H1 (cell line): Measurements from ENCODE around the gene UBD. TPM values are rescaled to one million over a fixed set of nuclear protein-coding genes. Genes with fewer than 3 reads are reported as not detected.

Experiments
- CTCF ChIA-PET: fragments of 300-600 bp; sonication (Branson Sonifier 250); formaldehyde crosslinking; loops from one replicate; lab custom pipeline; 2021; ENCODE audit not compliant: partially characterized antibody; lab: Charles Lee
- POLR2A ChIA-PET: fragments of 300-600 bp; sonication (Branson Sonifier 250); formaldehyde crosslinking; loops from one replicate; lab custom pipeline; 2021; ENCODE audit warnings: inconsistent platforms; ENCODE audit not compliant: partially characterized antibody; lab: Charles Lee
- DNase-seq, 2 experiments: peaks; one replicate each; pipeline versions ENCODE4 v3.0.0 to v3.0.0-alpha.2; 2010 to 2022; ENCODE audit warnings: low spot score in 2 of 2, low read depth in 1 of 2, mixed read lengths in 1 of 2
- FAIRE-seq: peaks from 2 replicates; lab custom pipeline; 2011; peaks lifted over from hg19 to GRCh38; lab: Jason Lieb, UNC
- H2AFZ ChIP-seq: 2 replicates; pipeline ENCODE4 v1.8.1; 2012; ENCODE audit warnings: low read length, inconsistent platforms
- H2AK5ac ChIP-seq: 2 replicates; pipeline ENCODE4 v1.6.1; 2013; ENCODE audit warnings: low read depth, low read length
- H2BK120ac ChIP-seq: replicated peaks from 2 replicates; pipeline ENCODE3; 2013; ENCODE audit warnings: low read depth, low read length, inconsistent platforms
- H2BK12ac ChIP-seq: 2 replicates; pipeline ENCODE4 v1.6.1; 2013; ENCODE audit warnings: low read depth, low read length
- H2BK15ac ChIP-seq: 2 replicates; pipeline ENCODE4 v1.6.1; 2013; ENCODE audit warnings: low read length
- H2BK20ac ChIP-seq: 2 replicates; pipeline ENCODE4 v1.6.1; 2013; ENCODE audit warnings: low read length
- H2BK5ac ChIP-seq: 2 replicates; pipeline ENCODE4 v1.6.1; 2013; ENCODE audit warnings: low read depth, low read length
- H3K14ac ChIP-seq: 2 replicates; pipeline ENCODE4 v1.6.1; 2013; ENCODE audit warnings: inconsistent platforms; ENCODE audit not compliant: insufficient read length
- H3K18ac ChIP-seq: 2 replicates; pipeline ENCODE4 v1.6.1; 2013; ENCODE audit warnings: low read length; ENCODE audit errors: extremely low read depth
- H3K23ac ChIP-seq: 2 replicates; pipeline ENCODE4 v1.6.1; 2013; ENCODE audit warnings: inconsistent platforms; ENCODE audit not compliant: insufficient read length
- H3K23me2 ChIP-seq: 2 replicates; pipeline ENCODE4 v1.6.1; 2013; ENCODE audit warnings: low read depth, low read length
- H3K27ac ChIP-seq: 2 replicates; pipeline ENCODE4 v1.6.1; 2011; ENCODE audit warnings: low read depth, low read length, inconsistent platforms
- H3K27me3 ChIP-seq, 4 experiments: replicated peaks in 1 of 4; 1 replicate in 1 of 4; 2 replicates in 3 of 4; pipeline versions ENCODE4 v1.6.1 to v1.8.1; 2011 to 2013; ENCODE audit warnings: low read length in 3 of 4, mild to moderate bottlenecking in 3 of 4, inconsistent platforms in 2 of 4, mixed read lengths in 2 of 4, moderate library complexity in 1 of 4; ENCODE audit not compliant: control insufficient read depth in 3 of 4, insufficient read depth in 3 of 4; ENCODE audit errors: extremely low read depth in 1 of 4
- H3K36me3 ChIP-seq, 4 experiments: 2 replicates each; pipeline versions ENCODE4 v1.6.1 to v1.8.1; 2011 to 2013; ENCODE audit warnings: mild to moderate bottlenecking in 4 of 4, low read length in 3 of 4, moderate library complexity in 2 of 4, control low read depth in 1 of 4, inconsistent platforms in 1 of 4; ENCODE audit not compliant: insufficient read depth in 4 of 4, control insufficient read depth in 2 of 4
- H3K4ac ChIP-seq: replicated peaks from 2 replicates; pipeline ENCODE3; 2013; ENCODE audit warnings: low read length, low read depth, mixed read lengths, inconsistent platforms; ENCODE audit not compliant: insufficient read length
- H3K4me1 ChIP-seq, 4 experiments: replicated peaks in 1 of 4; 1 replicate in 1 of 4; 2 replicates in 3 of 4; pipeline versions ENCODE4 v1.6.1 to v1.8.1; 2011 to 2013; ENCODE audit warnings: low read length in 3 of 4, inconsistent platforms in 2 of 4, mixed read lengths in 1 of 4; ENCODE audit not compliant: insufficient read depth in 4 of 4, control insufficient read depth in 3 of 4
- H3K4me2 ChIP-seq, 2 experiments: 2 replicates each; pipeline versions ENCODE4 v1.6.1 to v1.8.1; 2011 to 2013; ENCODE audit warnings: low read depth in 2 of 2, low read length in 2 of 2, control low read depth in 1 of 2, inconsistent platforms in 1 of 2, mild to moderate bottlenecking in 1 of 2; ENCODE audit not compliant: insufficient read depth in 1 of 2
- H3K4me3 ChIP-seq, 4 experiments: fragments of 200-600, 300-600 bp in 1 of 4; sonication (generic), shearing (Covaris generic), sonication (Bioruptor Twin) in 1 of 4; 2 replicates each; pipeline versions ENCODE4 v1.5.1 to v1.8.1; 2011 to 2016; ENCODE audit warnings: low read length in 4 of 4, low read depth in 3 of 4, control low read depth in 2 of 4, inconsistent platforms in 2 of 4, mild to moderate bottlenecking in 2 of 4, mixed read lengths in 1 of 4, moderate library complexity in 1 of 4; ENCODE audit not compliant: insufficient read depth in 2 of 4; ENCODE audit errors: extremely low read depth in 1 of 4
- H3K56ac ChIP-seq: replicated peaks from 2 replicates; pipeline ENCODE3; 2013; ENCODE audit warnings: low read depth, mild to moderate bottlenecking, mixed read lengths, low read length, inconsistent platforms; ENCODE audit not compliant: insufficient read length
- H3K79me1 ChIP-seq: 2 replicates; pipeline ENCODE4 v1.6.1; 2013; ENCODE audit warnings: low read depth, low read length, control low read depth
- H3K79me2 ChIP-seq, 2 experiments: 2 replicates each; pipeline versions ENCODE4 v1.6.1 to v1.8.1; 2012 to 2013; ENCODE audit warnings: low read length in 2 of 2, mild to moderate bottlenecking in 2 of 2, inconsistent platforms in 1 of 2; ENCODE audit not compliant: insufficient read depth in 2 of 2, control insufficient read depth in 1 of 2
- H3K9ac ChIP-seq, 4 experiments: replicated peaks in 1 of 4; 1 replicate in 1 of 4; 2 replicates in 3 of 4; pipeline versions ENCODE4 v1.6.1 to v1.8.1; 2011 to 2013; ENCODE audit warnings: low read depth in 3 of 4, low read length in 3 of 4, control low read depth in 2 of 4, mild to moderate bottlenecking in 2 of 4, moderate library complexity in 2 of 4, inconsistent platforms in 1 of 4; ENCODE audit errors: extremely low read depth in 1 of 4
- H3K9me3 ChIP-seq, 2 experiments: 2 replicates each; pipeline versions ENCODE4 v1.6.1 to v1.8.1; 2012 to 2013; ENCODE audit warnings: mild to moderate bottlenecking in 2 of 2, moderate library complexity in 2 of 2, control low read depth in 1 of 2, inconsistent platforms in 1 of 2, low read depth in 1 of 2, low read length in 1 of 2, mixed read lengths in 1 of 2; ENCODE audit not compliant: insufficient read depth in 2 of 2
- H4K20me1 ChIP-seq, 2 experiments: replicated peaks in 1 of 2; 2 replicates each; pipeline versions ENCODE3 to v1.8.1; 2011 to 2013; ENCODE audit warnings: inconsistent platforms in 2 of 2, low read length in 2 of 2, mild to moderate bottlenecking in 1 of 2; ENCODE audit not compliant: insufficient read depth in 2 of 2, control insufficient read depth in 1 of 2
- H4K5ac ChIP-seq: 2 replicates; pipeline ENCODE4 v1.6.1; 2013; ENCODE audit warnings: low read length, low read depth, mixed read lengths, inconsistent platforms; ENCODE audit not compliant: insufficient read length
- H4K8ac ChIP-seq: 2 replicates; pipeline ENCODE4 v1.8.0; 2013; ENCODE audit warnings: mild to moderate bottlenecking, moderate library complexity, low read length, inconsistent platforms; ENCODE audit not compliant: insufficient read depth; ENCODE audit errors: extremely low read depth
- H4K91ac ChIP-seq: replicated peaks from 2 replicates; pipeline ENCODE3; 2013; ENCODE audit warnings: low read length, mixed read lengths, inconsistent platforms; ENCODE audit not compliant: insufficient read length
- BACH1 ChIP-seq: IDR thresholded peaks from 2 replicates; pipeline ENCODE4 v1.6.1; 2012; ENCODE audit warnings: low read length, improper control_type of control experiment
- FOSL1 ChIP-seq: IDR thresholded peaks from 2 replicates; pipeline ENCODE4 v1.6.1; 2011; ENCODE audit warnings: mild to moderate bottlenecking, low read depth, low read length, moderate library complexity; ENCODE audit not compliant: insufficient read depth
- KDM5A ChIP-seq: fragments of 200-600 bp; IDR thresholded peaks from 2 replicates; pipeline ENCODE4 v1.7.1; 2012; ENCODE audit warnings: mild to moderate bottlenecking, low read length, inconsistent platforms, mixed read lengths
- WGBS, 2 experiments: shearing (Covaris generic) in 1 of 2; methylation state at CpG; one replicate each; pipeline versions ENCODE4 v1.1.6 to v1.1.7; 2013 to 2015; ENCODE audit warnings: low lambda C conversion rate in 2 of 2, mixed read lengths in 2 of 2, inconsistent platforms in 1 of 2, low coverage in 1 of 2, missing lambda C conversion rate in 1 of 2; ENCODE audit not compliant: insufficient replicate concordance in 2 of 2, insufficient coverage in 1 of 2, insufficient read length in 1 of 2; ENCODE audit errors: extremely low coverage in 1 of 2, missing lambda C conversion rate in 1 of 2; 5-methylcytosine and 5-hydroxymethylcytosine counted together
- polyA plus RNA-seq, 7 experiments: library from polyadenylated mRNA; depleted of rRNA in 3 of 7; stranded (reverse) in 5 of 7; unstranded in 2 of 7; fragments of >200 nt in 5 of 7; fragments of 200-250 nt in 2 of 7; gene quantifications; 1 replicate in 5 of 7; 2 replicates in 1 of 7; 4 replicates in 1 of 7; pipeline versions ENCODE4 v1.2.1 to v1.2.3, GENCODE V29; 2011 to 2013; ENCODE audit warnings: missing spikeins in 2 of 7, mixed read lengths in 2 of 7
- total RNA-seq: library from RNA; stranded (reverse); fragmentation: NEBNext Ultra II Directional; extraction: Animal tissue kit (Norgen Biotek cat#: 25700); gene quantifications from 2 replicates; pipeline ENCODE4 v1.2.1, GENCODE V29; 2021

The UBD gene
- total and polyA plus RNA-seq, 2 of the 8 experiments (the other 6 are each of a cell fraction or from before 2014, with no cell fraction given) = 0.23 TPM; not detected in 1

GRCh38 chr6:29563435-29563965 lies 4.0 kb upstream of the UBD start:
- no peak for FAIRE-seq
- Histone ChIP-seq H2BK120ac (no peak overlapping the region), H3K56ac (no peak overlapping the region), H2AK5ac (no peak overlapping the region), H2BK5ac (no peak overlapping the region), H3K4me1 (peaks cover 0 to 7% (median under 1%) of the 10 kb centered on the region in 4 experiments; a peak in 3 of 7 replicates), H2AFZ (no peak overlapping the region), H3K27ac (no peak overlapping the region), H3K4me2 (no peak overlapping the region), H4K91ac (no peak overlapping the region), H4K5ac (no peak overlapping the region), H3K9ac (no peak overlapping the region), H2BK12ac (no peak overlapping the region), H3K9me3 (no peaks in the 10 kb centered on the region), H3K4me3 (no peak overlapping the region), H3K23ac (no peak overlapping the region), H2BK15ac (no peak overlapping the region), H3K36me3 (no peaks in the 10 kb centered on the region), H4K8ac (no peak overlapping the region), H3K79me1 (no peaks in the 10 kb centered on the region), H2BK20ac (no peak overlapping the region), H3K18ac (no peak overlapping the region), H3K79me2 (no peaks in the 10 kb centered on the region), H4K20me1 (no peaks in the 10 kb centered on the region), H3K23me2 (no peaks in the 10 kb centered on the region), H3K27me3 (no peaks in the 10 kb centered on the region; a peak in 1 of 7 replicates), H3K4ac (no peak overlapping the region), H3K14ac (no peak overlapping the region)
- CTCF ChIA-PET = interaction anchor here (0.6 to 0.7 kb wide), 3 partner anchors 17 to 454 kb away, joined by 3 read pairs; no protein-coding TSS in a partner anchor
- WGBS, 2 experiments = 62% methylated on average over 3 of the region's 3 CpGs; no CpG with 5 or more reads in 1 of the 2 experiments
- POLR2A ChIA-PET = interaction anchor here (0.8 kb wide), 1 partner anchor 11 kb away, joined by 3 read pairs; no protein-coding TSS in a partner anchor
- no peak for DNase-seq
- TF ChIP-seq KDM5A (no peak), BACH1 (no peak), FOSL1 (no peak)
